ENCODE measurements around the gene CLSTN3.
"Not testable (repeated sequence)": the region's sequence is repeated elsewhere in the genome, so short reads cannot be mapped to it uniquely, and the experiment has no call there.

The CLSTN3 gene

GRCh38 chr12:7154042-7154441 is 23.9 kb downstream of the CLSTN3 start:
- no peak for DNase-seq

GRCh38 chr12:7154901-7155470 is 24.8 kb downstream of the CLSTN3 start:
- no peak for DNase-seq

GRCh38 chr12:7155471-7156034 is 25.4 kb downstream of the CLSTN3 start:
- no peak for DNase-seq

- no peak for DNase-seq
Observed at GRCh38 chr12:7156259-7157197, 26.4 kb downstream of the CLSTN3 start.

GRCh38 chr12:7157391-7157790 is 27.2 kb downstream of the CLSTN3 start:
- DNase-seq: no peak

GRCh38 chr12:7158781-7159609 is 28.8 kb downstream of the CLSTN3 start:
- DNase-seq: no peak

- peak; percentile 88 for DNase-seq
Observed at GRCh38 chr12:7160183-7160582, 30.0 kb downstream of the CLSTN3 start.

- no peak for DNase-seq
Observed at GRCh38 chr12:7161327-7161726, 31.2 kb downstream of the CLSTN3 start.

GRCh38 chr12:7161811-7162210 is 31.6 kb downstream of the CLSTN3 start:
- DNase-seq: no peak

GRCh38 chr12:7162691-7163114 is 32.5 kb downstream of the CLSTN3 start:
- peak; percentile 100 for DNase-seq

GRCh38 chr12:7169951-7170350 is 39.8 kb downstream of the CLSTN3 start:
- no peak for DNase-seq

GRCh38 chr12:7171854-7172253 is 41.7 kb downstream of the CLSTN3 start:
- DNase-seq: no peak

GRCh38 chr12:7175493-7175892 is 45.3 kb downstream of the CLSTN3 start:
- no peak for DNase-seq

GRCh38 chr12:7176595-7176994 is 46.4 kb downstream of the CLSTN3 start:
- DNase-seq: no peak

GRCh38 chr12:7178481-7178880 is 48.3 kb downstream of the CLSTN3 start:
- DNase-seq: no peak

- no peak for DNase-seq
Observed at GRCh38 chr12:7180685-7181084, 50.5 kb downstream of the CLSTN3 start.

GRCh38 chr12:7186058-7186457 is 55.9 kb downstream of the CLSTN3 start:
- DNase-seq: not testable (repeated sequence)

- peak; percentile 95 for DNase-seq
Observed at GRCh38 chr12:7188562-7189397, 58.6 kb downstream of the CLSTN3 start.

- DNase-seq: peak; percentile 100
Observed at GRCh38 chr12:7189398-7190267, 59.5 kb downstream of the CLSTN3 start, which contains the start of gene PEX5. Gene PEX5, plus strand, starts transcription at chr12:7189686. Its CDS starts 692 bp downstream, at chr12:7190378.

- DNase-seq: peak; percentile 58
Observed at GRCh38 chr12:7190268-7191055, 60.3 kb downstream of the CLSTN3 start.

Measured in NCI-H2171 (cell line).